Neural crest cell (in vitro differentiated cells): ENCODE data around the gene SSX3. TPM values are rescaled to one million over a fixed set of nuclear protein-coding genes. Genes with fewer than 3 reads are reported as not detected.
"Not testable (repeated sequence)": the region's sequence is repeated elsewhere in the genome, so short reads cannot be mapped to it uniquely, and the experiment has no call there.

Experiments used
- DNase-seq: peaks from one replicate; pipeline ENCODE4 v3.0.0; 2021; ENCODE audit warnings: low read depth, mixed read lengths, low spot score
- H3K27ac Mint-ChIP-seq: one replicate; pipeline ENCODE4 v1.8.0; 2021; ENCODE audit warnings: mild to moderate bottlenecking, mixed read lengths; ENCODE audit not compliant: unreplicated experiment
- H3K27me3 Mint-ChIP-seq: 2 replicates; pipeline ENCODE4 v1.8.0; 2021; ENCODE audit warnings: low read depth, mild to moderate bottlenecking, mixed read lengths
- H3K36me3 Mint-ChIP-seq: 2 replicates; pipeline ENCODE4 v1.8.0; 2021; ENCODE audit warnings: low read depth, mild to moderate bottlenecking, mixed read lengths
- H3K4me1 Mint-ChIP-seq: 2 replicates; pipeline ENCODE4 v1.8.0; 2021; ENCODE audit warnings: mixed read lengths
- H3K4me3 Mint-ChIP-seq: one replicate; pipeline ENCODE4 v1.8.0; 2021; ENCODE audit warnings: mild to moderate bottlenecking, mixed read lengths
- H3K9me3 Mint-ChIP-seq: 2 replicates; pipeline ENCODE4 v1.8.0; 2021; ENCODE audit warnings: mixed read lengths
- CTCF ChIP-seq: fragments of 200-600 bp; sonication (generic); conservative IDR thresholded peaks from 2 replicates; pipeline ENCODE4 v1.5.0; 2021; ENCODE audit warnings: antibody characterized with exemption, mild to moderate bottlenecking
- long read RNA-seq: library from polyadenylated mRNA; unstranded; transcript quantifications from one replicate; pipeline ENCODE4 v2.0.0, GENCODE V29; 2020
- total RNA-seq: library from RNA; stranded (reverse); gene quantifications from 2 replicates; pipeline ENCODE4 v1.2.1, GENCODE V29; 2021

SSX3 gene
- not detected in 2 replicates for total RNA-seq
- long read RNA-seq: 0 reads

- DNase-seq, H3K4me1 Mint-ChIP-seq, H3K4me3 Mint-ChIP-seq, H3K36me3 Mint-ChIP-seq, H3K27me3 Mint-ChIP-seq, H3K9me3 Mint-ChIP-seq: not testable (repeated sequence)
- peak within 1 kb of the TSS; percentile 43 for H3K27ac Mint-ChIP-seq
Observed at GRCh38 chrX:48356315-48357094, at the start of gene SSX3. TSS of gene SSX3 (minus strand) at chrX:48356703. CDS start at chrX:48355249, 1,454 bp downstream.

- H3K27me3 Mint-ChIP-seq, H3K36me3 Mint-ChIP-seq, H3K27ac Mint-ChIP-seq, H3K4me1 Mint-ChIP-seq, DNase-seq, H3K4me3 Mint-ChIP-seq, H3K9me3 Mint-ChIP-seq: not testable (repeated sequence)
Observed at GRCh38 chrX:48397825-48398224, 41.3 kb upstream of the SSX3 start.

GRCh38 chrX:48396931-48397330 is 40.4 kb upstream of the SSX3 start:
- not testable (repeated sequence) for DNase-seq, H3K4me1 Mint-ChIP-seq, H3K4me3 Mint-ChIP-seq, H3K9me3 Mint-ChIP-seq, H3K27ac Mint-ChIP-seq, H3K27me3 Mint-ChIP-seq, H3K36me3 Mint-ChIP-seq

DNA sequence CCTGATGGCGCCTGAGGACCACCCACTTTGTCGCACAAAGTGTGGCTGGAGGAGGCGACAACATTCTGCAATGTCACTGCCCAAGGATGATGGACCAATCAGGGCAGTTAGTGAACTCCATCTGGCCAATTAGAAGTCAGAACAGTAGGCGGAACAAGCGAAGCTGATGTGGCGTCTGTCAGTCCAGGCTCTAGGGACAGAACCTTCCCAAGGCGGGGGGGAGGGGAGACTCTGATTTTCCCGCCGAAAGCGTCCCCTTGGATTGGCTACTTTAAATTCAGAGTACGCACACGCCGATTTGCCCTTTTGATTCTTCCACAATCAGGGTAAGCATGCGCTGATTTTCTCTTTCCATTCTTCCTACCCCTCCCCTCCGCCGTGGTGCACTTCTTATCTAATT is 26.7 kb upstream of the SSX3 start, which contains the start of gene SSX4:
Gene SSX4, plus strand, starts transcription at position 301 of the 400 bp plus-strand sequence. CDS start 515 bp downstream, outside the sequence.
- not testable (repeated sequence) for H3K36me3 Mint-ChIP-seq, H3K27me3 Mint-ChIP-seq, H3K4me3 Mint-ChIP-seq

GRCh38 chrX:48370408-48370807 is 13.9 kb upstream of the SSX3 start:
- not testable (repeated sequence) for H3K4me1 Mint-ChIP-seq, DNase-seq, H3K36me3 Mint-ChIP-seq, H3K4me3 Mint-ChIP-seq, H3K9me3 Mint-ChIP-seq, H3K27me3 Mint-ChIP-seq, H3K27ac Mint-ChIP-seq

More for the DNA sequence above, 26.7 kb upstream of the SSX3 start, which contains the start of gene SSX4:
- not testable (repeated sequence) for H3K4me1 Mint-ChIP-seq, H3K27ac Mint-ChIP-seq, H3K9me3 Mint-ChIP-seq, DNase-seq

DNA sequence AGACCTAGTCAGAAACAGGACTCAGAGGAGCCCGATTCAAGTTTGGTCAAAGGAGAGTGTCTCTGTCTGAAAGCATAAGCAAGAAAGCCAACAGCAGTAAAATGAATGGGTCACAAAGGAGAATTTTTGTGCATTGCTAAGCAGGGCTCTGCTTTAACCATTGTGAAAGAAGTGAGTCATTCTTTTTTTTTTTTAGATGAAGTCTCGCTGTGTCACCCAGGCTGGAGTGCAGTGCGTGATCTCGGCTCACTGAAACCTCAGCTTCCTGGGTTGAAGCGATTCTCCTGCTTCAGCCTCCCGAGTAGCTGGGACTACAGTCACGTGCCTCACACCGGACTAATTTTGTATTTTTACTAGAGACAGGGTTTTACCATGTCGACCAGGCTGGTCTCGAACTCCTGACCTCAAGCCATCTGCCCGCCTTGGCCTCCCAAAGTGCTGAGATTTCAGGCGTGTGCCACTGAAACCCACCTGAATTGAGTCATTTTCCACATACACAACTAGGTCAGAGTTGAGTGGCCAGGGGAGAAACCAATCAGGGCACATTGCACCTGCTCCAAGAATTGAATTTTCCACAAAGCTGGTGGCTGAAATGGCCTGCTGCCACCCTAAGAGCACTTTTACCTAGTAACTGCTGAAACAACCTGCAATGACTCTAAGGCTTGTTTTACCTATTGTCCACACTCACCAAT is 11.4 kb upstream of the SSX3 start:
- H3K9me3 Mint-ChIP-seq, H3K27ac Mint-ChIP-seq, DNase-seq: not testable (repeated sequence)

GRCh38 chrX:48359281-48359680 is 2.8 kb upstream of the SSX3 start:
- not testable (repeated sequence) for DNase-seq, H3K4me3 Mint-ChIP-seq, H3K27me3 Mint-ChIP-seq, H3K27ac Mint-ChIP-seq, H3K9me3 Mint-ChIP-seq, H3K36me3 Mint-ChIP-seq, H3K4me1 Mint-ChIP-seq

More for the DNA sequence above, 11.4 kb upstream of the SSX3 start:
- H3K27me3 Mint-ChIP-seq, H3K4me3 Mint-ChIP-seq, H3K36me3 Mint-ChIP-seq, H3K4me1 Mint-ChIP-seq: not testable (repeated sequence)

DNA sequence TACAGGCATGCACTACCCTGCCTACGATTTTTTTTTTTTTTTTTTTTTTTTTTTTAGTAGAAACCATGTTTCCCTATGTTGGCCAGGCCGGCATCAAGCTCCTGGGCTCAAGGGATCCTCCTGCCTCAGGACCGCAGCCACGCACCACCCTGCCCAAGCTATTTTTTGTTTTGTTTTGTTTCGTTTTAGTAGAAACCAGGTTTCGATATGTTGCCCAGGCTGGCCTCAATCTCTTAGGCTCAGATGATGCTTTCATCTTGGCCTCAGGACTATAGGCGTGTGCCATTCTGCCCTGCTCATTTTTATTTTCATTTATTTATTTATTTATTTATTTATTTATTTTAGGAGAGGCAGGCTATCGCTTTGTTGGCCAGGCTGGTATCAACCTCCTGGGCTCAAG is 1.2 kb upstream of the SSX3 start:
- Mint-ChIP-seq H3K36me3 (no peaks in the 10 kb centered on the region), H3K27ac (no peak overlapping the region), H3K9me3 (no peaks in the 10 kb centered on the region), H3K27me3 (no peaks in the 10 kb centered on the region), H3K4me3 (no peak overlapping the region), H3K4me1 (no peaks in the 10 kb centered on the region)
- no peak for TF ChIP-seq CTCF
- no peak for DNase-seq

DNA sequence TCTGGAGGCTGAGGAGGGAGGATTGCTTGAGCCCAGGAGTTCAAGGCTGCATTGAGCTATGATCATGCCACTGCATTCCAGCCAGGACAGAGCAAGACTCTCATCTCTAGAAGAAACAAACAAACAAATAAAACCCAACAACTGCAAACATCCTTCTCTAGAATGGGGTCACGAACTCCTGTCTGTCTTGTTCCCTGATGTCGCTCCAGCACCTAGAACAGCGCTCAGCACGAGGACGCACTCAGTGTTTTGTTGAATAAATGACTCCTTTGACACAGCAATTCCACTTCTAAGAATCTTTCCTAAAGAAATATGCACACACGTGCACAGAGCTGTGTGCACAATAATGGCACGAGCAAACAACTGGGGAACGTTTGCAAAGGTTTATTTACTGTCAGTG is 10.4 kb downstream of the SSX3 start:
- H3K9me3 Mint-ChIP-seq, H3K4me1 Mint-ChIP-seq, H3K27ac Mint-ChIP-seq, H3K27me3 Mint-ChIP-seq, H3K36me3 Mint-ChIP-seq, H3K4me3 Mint-ChIP-seq, DNase-seq: not testable (repeated sequence)

GRCh38 chrX:48313996-48314395 is 42.5 kb downstream of the SSX3 start:
- not testable (repeated sequence) for H3K9me3 Mint-ChIP-seq, H3K36me3 Mint-ChIP-seq, H3K27me3 Mint-ChIP-seq, H3K4me3 Mint-ChIP-seq, H3K4me1 Mint-ChIP-seq, DNase-seq, H3K27ac Mint-ChIP-seq
